ENCODE results near the gene FAP. TPM values are rescaled to one million over a fixed set of nuclear protein-coding genes. Genes with fewer than 3 reads are reported as not detected.

Gene FAP
- total and polyA plus RNA-seq, 2 of the 4 experiments (the other 2 are of a cell fraction), result 71.0 to 95.0 TPM

GRCh38 chr2:162164802-162165201 lies 78.4 kb downstream of the FAP start:
- dilution Hi-C loops (cut with HindIII; ENCODE audit: low sequenced_read_pairs, unreplicated experiment) (no loop called here), in situ Hi-C loops (cut with MboI; ENCODE audit: low sequenced_read_pairs) (no loop called here), intact Hi-C loops (cut with micrococcal nuclease) (no loop called here)
- POLR2A ChIA-PET (ENCODE audit: unreplicated experiment), result no interaction called here
- H3K27me3 ChIP-seq (ENCODE audit: control insufficient read depth, insufficient read depth, low read length), result no peaks in the 10 kb centered on the region
- H3K56ac ChIP-seq (ENCODE audit: extremely low read depth, insufficient read depth, low read length), result no peak overlapping the region
- H2AFZ ChIP-seq (replicated peaks; ENCODE audit: low read length, poor library complexity), result no peak overlapping the region
- no peak overlapping the region for H3K4me3 ChIP-seq (ENCODE audit: insufficient read depth, low read depth, low read length)
- H3K9me1 ChIP-seq (ENCODE audit: insufficient read depth, low read length), result 0 out of 2 replicates have a peak, but pooled peaks cover 4% of the 10 kb centered on the region
- no peak overlapping the region for H3K4me2 ChIP-seq (ENCODE audit: low read depth, low read length)
- H3K27ac ChIP-seq (ENCODE audit: insufficient read depth, low read length), result no peak overlapping the region
- no peak overlapping the region for H4K5ac ChIP-seq (ENCODE audit: low read depth, low read length)
- no peak overlapping the region for H2BK15ac ChIP-seq (ENCODE audit: low read depth, low read length)
- no peaks in the 10 kb centered on the region for H3K79me1 ChIP-seq (ENCODE audit: low read depth in 1 of 2, low read length in 2 of 2)
- TF ChIP-seq CEBPB (IDR thresholded peaks at IDR 0.05; ENCODE audit: low read depth, low read length) (no peak), MXI1 (IDR thresholded peaks at IDR 0.05; ENCODE audit: borderline replicate concordance, low read depth, low read length) (no peak), FOS (IDR thresholded peaks at IDR 0.05; ENCODE audit: low read depth, low read length) (no peak)
- ATAC-seq (ENCODE audit: low read depth), result peak; percentile 79
- H3K23ac ChIP-seq (ENCODE audit: low read depth, low read length), result no peak overlapping the region
- H3K14ac ChIP-seq (replicated peaks; ENCODE audit: low read depth, low read length), result no peak overlapping the region
- peak; percentile 33 for DNase-seq
- no peak overlapping the region for H2BK20ac ChIP-seq (ENCODE audit: low read depth, low read length)
- CTCF ChIA-PET, result no interaction called here
- no peak overlapping the region for H3K4ac ChIP-seq (ENCODE audit: low read depth, low read length)
- no peak overlapping the region for H2AK5ac ChIP-seq (ENCODE audit: low read depth, low read length)
- H3K9me3 ChIP-seq (ENCODE audit: control insufficient read depth, insufficient read depth, low read length), result no peaks in the 10 kb centered on the region
- no peak overlapping the region for H4K91ac ChIP-seq (ENCODE audit: insufficient read depth, low read depth, low read length)
- H4K8ac ChIP-seq (ENCODE audit: low read depth in 2 of 2, low read length in 2 of 2), result no peak overlapping the region
- no peaks in the 10 kb centered on the region; the same call in 1 of the 2 replicates for H3K4me1 ChIP-seq (ENCODE audit: control insufficient read depth, insufficient read depth, low read length)
- H2BK120ac ChIP-seq (ENCODE audit: low read depth, low read length), result no peak overlapping the region
- BruUV-seq (replicated peaks), result no TSS peak
- H3K18ac ChIP-seq (ENCODE audit: low read depth, low read length), result no peak overlapping the region
- no peak overlapping the region for H2AK9ac ChIP-seq (replicated peaks; ENCODE audit: low read depth, low read length, poor library complexity)
- H3K9ac ChIP-seq (ENCODE audit: low read depth, low read length), result no peak overlapping the region
- H2BK5ac ChIP-seq (ENCODE audit: low read depth, low read length, poor library complexity, severe bottlenecking), result no peak overlapping the region
- no peaks in the 10 kb centered on the region for H4K20me1 ChIP-seq (ENCODE audit: insufficient read depth, low read length)
- peaks cover 6% of the 10 kb centered on the region for H3K36me3 ChIP-seq (ENCODE audit: control insufficient read depth, insufficient read depth, low read length)
- WGBS, 2 experiments (ENCODE audit: extremely low coverage in 2 of 2, insufficient read length in 1 of 2), result no CpG with 5 or more reads among the region's 2 CpGs

Data from IMR-90 (cell line).